GM21737 (cell line): ENCODE data around the gene TRMT2A.

Experiments used
- ATAC-seq: cut with Tn5 transposase; IDR thresholded peaks from one replicate; pipeline ENCODE4 v1.9.1; 2021; ENCODE audit warnings: mild to moderate bottlenecking, moderate library complexity; ENCODE audit not compliant: unreplicated experiment

TRMT2A gene

GRCh38 chr22:20149257-20150250 is 32.5 kb upstream of the TRMT2A start:
- ATAC-seq, result no peak

- ATAC-seq, result no peak
Measured at GRCh38 chr22:20148414-20148813, 31.4 kb upstream of the TRMT2A start.

- ATAC-seq, result no peak
Measured at GRCh38 chr22:20147237-20147988, 30.4 kb upstream of the TRMT2A start.

DNA sequence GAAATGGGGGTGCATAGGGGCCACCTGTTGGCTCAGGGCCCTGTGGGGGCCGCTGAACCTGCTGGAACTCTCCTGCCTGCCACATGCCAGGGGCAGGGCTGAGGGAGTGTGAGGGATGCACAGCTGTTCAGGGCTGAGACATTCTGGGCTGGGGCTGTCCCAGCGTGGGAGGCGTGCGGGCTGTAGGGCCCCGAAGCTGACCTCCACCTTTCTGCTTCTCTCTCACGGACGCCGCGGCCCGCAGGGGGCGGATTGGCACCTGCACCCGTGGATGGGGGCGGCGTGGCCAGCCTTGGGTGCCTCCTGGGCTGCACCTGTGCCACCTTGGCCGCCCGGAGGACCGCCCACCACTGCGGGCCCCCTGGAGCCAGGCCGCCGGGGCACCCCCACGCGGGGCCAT is 29.8 kb upstream of the TRMT2A start:
- no peak for ATAC-seq

DNA sequence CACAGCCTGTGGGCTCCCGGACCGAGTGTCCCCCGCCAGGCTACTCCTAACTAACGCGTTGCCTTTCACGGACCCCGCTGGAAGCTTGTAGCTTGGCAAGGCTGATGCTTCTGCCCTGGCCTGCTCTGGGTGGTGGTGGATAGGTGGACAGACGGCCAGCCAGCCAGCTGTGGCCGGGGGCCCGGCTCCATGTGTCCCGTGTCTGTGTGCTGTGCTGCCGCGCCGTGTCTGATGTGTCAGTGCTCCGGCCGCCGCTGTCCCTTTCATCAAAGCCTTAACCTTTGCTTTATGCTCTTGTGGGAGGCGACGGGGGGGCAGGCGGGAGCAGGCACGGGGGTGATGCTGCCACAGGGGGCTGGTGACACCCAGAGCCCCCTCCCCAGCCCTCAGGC is 28.8 kb upstream of the TRMT2A start:
- no peak for ATAC-seq

GRCh38 chr22:20145206-20145831 is 28.3 kb upstream of the TRMT2A start:
- no peak for ATAC-seq

DNA sequence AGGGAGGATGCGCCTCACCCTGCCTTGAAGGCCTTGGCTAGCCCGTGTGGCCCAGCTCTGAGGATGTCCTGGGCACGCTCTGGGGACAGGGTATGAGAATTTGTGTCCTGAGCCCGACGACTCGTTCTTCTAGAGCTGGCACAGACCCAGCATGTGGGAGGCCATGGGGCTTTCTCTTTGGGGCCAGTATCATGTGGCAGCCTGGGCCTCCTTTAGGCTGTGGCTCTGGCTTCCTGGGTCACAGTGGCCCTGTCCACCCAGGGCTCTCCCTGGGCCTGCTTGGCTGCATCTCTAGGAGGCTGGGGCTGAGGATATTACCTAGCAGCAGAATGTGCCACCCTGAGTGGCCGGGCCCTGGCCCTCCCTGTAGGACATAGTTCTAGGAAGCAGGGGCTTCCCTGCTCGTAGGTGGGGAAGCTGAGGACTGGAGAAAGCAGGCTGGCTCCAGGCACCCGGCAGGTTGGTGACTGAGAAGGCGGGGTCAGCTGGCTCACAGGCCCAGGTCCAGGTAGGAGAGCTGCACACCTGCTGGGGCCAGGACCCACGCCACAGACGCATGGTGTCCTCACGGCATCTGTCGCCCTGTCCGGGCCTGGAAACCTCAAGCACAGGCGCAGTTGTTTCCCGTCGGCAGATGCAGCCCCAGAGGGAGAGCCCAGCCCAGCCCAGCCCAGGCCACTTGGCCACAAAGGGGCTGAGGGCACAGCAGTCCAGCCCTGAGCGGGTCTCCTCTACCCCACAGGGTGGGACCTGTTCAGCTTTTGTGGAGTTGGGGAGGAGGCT is 27.0 kb upstream of the TRMT2A start:
- no peak for ATAC-seq

DNA sequence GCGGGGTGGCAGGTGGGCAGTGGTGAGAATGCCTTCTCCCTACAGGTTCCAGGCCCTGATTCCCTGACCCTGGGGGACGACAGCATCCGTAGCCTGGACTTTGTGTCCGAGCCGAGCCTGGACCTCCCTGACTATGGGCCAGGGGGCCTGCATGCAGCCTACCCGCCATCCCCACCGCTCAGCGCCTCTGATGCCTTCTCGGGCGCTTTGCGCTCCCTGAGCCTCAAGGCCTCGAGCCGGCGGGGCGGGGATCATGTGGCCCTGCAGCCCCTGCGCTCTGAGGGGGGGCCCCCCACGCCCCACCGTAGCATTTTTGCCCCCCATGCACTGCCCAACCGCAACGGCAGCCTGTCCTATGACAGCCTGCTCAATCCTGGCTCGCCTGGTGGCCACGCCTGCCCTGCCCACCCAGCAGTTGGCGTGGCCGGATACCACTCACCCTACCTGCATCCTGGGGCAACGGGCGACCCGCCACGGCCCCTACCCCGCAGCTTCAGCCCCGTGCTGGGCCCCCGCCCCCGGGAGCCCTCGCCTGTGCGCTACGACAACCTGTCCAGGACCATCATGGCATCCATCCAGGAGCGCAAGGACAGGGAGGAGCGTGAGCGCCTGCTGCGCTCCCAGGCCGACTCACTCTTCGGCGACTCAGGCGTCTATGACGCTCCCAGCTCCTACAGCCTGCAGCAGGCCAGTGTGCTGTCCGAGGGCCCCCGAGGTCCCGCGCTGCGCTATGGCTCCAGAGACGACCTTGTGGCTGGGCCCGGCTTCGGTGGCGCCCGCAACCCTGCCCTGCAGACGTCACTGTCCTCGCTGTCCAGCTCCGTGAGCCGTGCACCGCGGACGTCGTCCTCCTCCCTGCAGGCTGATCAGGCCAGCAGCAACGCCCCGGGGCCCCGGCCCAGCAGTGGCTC is 25.9 kb upstream of the TRMT2A start:
- ATAC-seq, result no peak

GRCh38 chr22:20141186-20142077 is 24.4 kb upstream of the TRMT2A start:
- no peak for ATAC-seq

DNA sequence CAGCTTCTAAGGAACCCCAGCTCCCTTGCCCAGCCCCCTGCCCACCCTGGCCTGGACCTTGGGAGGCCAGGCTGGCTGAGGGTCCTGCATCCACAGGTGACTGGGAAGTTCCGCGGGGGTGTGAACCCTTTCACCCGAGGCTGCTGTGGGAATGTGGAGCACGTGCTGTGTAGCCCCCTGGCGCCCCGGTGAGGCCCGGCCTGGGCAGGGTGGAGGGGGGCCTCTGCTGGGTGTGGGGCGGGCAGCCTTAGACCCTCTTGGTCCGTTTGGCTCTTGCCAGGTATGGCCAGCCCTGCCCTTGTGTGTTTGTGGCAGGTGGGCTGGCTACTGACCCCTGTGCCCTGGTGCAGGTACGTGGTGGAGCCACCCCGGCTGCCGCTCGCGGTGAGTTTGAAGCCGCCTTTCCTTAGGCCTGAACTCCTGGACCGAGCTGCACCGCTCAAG is 23.5 kb upstream of the TRMT2A start:
- no peak for ATAC-seq

GRCh38 chr22:20140107-20140445 is 23.1 kb upstream of the TRMT2A start:
- ATAC-seq, result no peak

GRCh38 chr22:20139391-20140106 is 22.5 kb upstream of the TRMT2A start:
- ATAC-seq, result no peak

GRCh38 chr22:20138868-20139267 is 21.8 kb upstream of the TRMT2A start:
- no peak for ATAC-seq

DNA sequence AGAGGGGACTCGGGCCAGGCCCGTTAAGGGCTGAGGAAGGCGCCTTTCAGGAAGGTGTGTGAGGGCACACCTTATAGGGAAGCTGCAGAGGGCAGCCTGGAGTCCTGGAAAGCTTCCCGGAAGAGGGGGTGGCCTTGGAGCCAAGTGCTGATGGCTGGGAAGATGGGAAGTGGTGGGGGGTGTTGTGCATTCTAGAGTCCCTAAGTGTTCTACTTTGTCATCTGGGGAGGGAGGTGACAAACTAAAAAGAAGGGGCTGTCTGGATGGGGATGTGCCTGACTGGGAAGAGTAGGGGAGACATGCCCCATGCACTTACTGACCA is 21.4 kb upstream of the TRMT2A start:
- no peak for ATAC-seq

DNA sequence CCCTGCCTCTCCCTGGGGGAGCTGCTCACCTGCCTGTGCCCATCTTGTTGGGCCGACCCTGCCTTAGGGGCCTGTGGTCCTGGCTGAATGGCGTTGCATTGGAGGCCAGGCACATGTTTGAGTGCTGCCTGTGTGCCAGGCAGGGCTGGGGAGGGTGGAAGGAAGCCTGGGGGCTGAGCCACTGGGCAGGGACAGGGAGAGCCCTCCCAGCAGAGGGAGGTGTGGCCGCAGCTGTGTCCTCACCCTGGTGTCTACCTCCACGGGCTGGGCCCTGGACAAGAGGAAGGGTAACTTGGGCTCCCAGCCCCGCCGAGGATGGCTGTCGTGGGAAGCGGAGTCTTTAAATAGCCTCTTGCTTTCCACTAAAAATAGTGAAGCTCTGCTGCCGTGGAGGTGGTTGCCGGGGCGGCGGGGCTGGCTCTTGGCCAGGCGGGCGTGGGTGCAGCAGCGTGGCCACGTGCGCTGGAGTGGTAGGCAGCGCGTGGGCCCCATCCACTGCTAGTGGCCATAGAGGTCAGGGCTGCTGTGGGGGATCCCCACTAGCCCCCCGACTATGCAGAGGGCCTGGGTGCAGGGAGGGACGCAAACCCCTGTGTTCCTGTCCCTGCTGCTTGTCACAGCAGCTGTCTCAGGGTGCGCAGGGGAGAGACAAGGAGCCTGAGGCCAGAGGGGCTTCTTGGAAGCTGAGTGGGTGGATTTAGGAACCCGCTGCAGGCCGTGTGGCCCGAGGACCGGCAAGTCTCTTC is 20.8 kb upstream of the TRMT2A start:
- ATAC-seq, result no peak

- no peak for ATAC-seq
Measured at GRCh38 chr22:20137113-20137512, 20.1 kb upstream of the TRMT2A start.

- no peak for ATAC-seq
Measured at GRCh38 chr22:20136603-20136873, 19.5 kb upstream of the TRMT2A start.
